Body of pancreas (tissue), 4 donors: ENCODE data around the gene RIMBP3C. TPM values are rescaled to one million over a fixed set of nuclear protein-coding genes. Genes with fewer than 3 reads are reported as not detected.
A peak's percentile ranks its signal among the peaks of the same experiment; 100 is the strongest.

Source experiments
- ATAC-seq: fragments of 150-250 bp; one replicate; pipeline ENCODE4 v1.9.1; 2016
- DNase-seq, 4 donors: peaks; one replicate each; pipeline ENCODE4 v3.0.0-alpha.2; 2019
- H3K27ac ChIP-seq, 4 donors: fragments of 200-600 bp; sonication (generic); 1 replicate in 3 of 4; 2 replicates in 1 of 4; pipeline versions ENCODE4 v1.5.1 to v1.6.1; 2016 to 2019; ENCODE audit warnings: mild to moderate bottlenecking in 1 of 4, mixed read lengths in 1 of 4, moderate library complexity in 1 of 4
- H3K27me3 ChIP-seq, 2 donors: fragments of 200-600 bp; sonication (generic); one replicate each; pipeline ENCODE4 v1.6.0; 2016; ENCODE audit warnings: mild to moderate bottlenecking in 1 of 2
- H3K36me3 ChIP-seq, 2 donors: fragments of 200-600 bp; sonication (generic); replicated peaks in 1 of 2; 2 replicates each; pipeline ENCODE4 v1.5.1; 2016; ENCODE audit warnings: low read depth in 2 of 2; ENCODE audit not compliant: insufficient read depth in 1 of 2
- H3K4me1 ChIP-seq: fragments of 200-600 bp; sonication (generic); one replicate; pipeline ENCODE4 v1.6.0; 2016
- H3K4me3 ChIP-seq, 2 donors: fragments of 200-600 bp; sonication (generic); 1 replicate in 1 of 2; 2 replicates in 1 of 2; pipeline ENCODE4 v1.5.1; 2016 to 2019
- H3K9me3 ChIP-seq, 3 donors: fragments of 200-600 bp; sonication (generic); 1 replicate in 2 of 3; 2 replicates in 1 of 3; pipeline ENCODE4 v1.5.1; 2016
- POLR2A ChIP-seq, 3 donors: fragments of 450-650 bp; IDR thresholded peaks; one replicate each; pipeline ENCODE4 v1.6.1; 2016; ENCODE audit warnings: antibody characterized with exemption in 3 of 3, mild to moderate bottlenecking in 2 of 3
- WGBS, 2 donors: methylation state at CpG; one replicate each; pipeline ENCODE4 v1.1.5; 2017; 5-methylcytosine and 5-hydroxymethylcytosine counted together
- intact Hi-C: fragments of 100-400 bp; cut with DNase I; formaldehyde crosslinking; loops from one replicate; pipeline ENCODE4 v1.15.1; 2023
- total RNA-seq, 2 donors: library from RNA; depleted of rRNA; stranded (reverse); fragments of >200 nt; gene quantifications; one replicate each; pipeline ENCODE4 v1.1.0, GENCODE V29; 2016
- TF ChIP-seq, protein P1 (sequence below), 7 experiments: fragments of 450-650 bp in 4 of 7; fragments of 200-600 bp in 3 of 7; sonication (generic) in 3 of 7; IDR thresholded peaks; one replicate each; pipeline ENCODE4 v1.5.1; 2016 to 2019; ENCODE audit warnings: antibody characterized with exemption in 7 of 7

The RIMBP3C gene
- total RNA-seq, 2 donors from 2014 or later, result under 0.01 TPM; not detected in 1

DNA sequence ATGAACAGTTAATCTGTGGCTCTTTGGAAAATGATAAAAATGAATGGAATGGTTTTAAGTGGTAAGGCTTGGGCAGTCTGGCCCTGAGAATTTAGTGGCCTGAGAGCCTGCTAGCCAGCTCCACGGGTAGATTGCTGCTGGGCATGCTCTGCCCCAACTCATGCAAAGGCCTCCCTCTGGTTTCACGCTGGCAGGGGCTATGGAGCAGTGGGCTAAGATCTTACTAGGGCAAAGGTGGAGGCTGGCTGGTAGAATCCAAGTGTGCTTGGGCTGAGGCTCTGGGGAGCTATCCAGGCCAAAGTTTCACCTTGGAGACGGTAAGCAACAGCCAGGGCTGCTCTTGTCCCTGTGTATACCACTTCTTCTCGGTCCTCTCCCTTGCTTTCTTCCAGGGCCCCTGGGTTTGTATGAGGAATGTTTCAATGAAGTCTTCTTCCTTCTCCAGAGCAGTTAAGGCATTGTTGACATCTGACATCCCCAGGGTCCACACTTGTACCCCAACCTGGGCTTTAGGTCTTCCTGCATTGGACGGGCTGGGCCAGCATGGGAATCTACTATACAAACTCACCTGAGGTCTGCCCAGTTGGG, 43.7 kb upstream of the RIMBP3C start:
- no peak for DNase-seq
- WGBS, 2 donors, result 71 to 78% methylated on average over 4 to 5 of the region's 5 CpGs
- Histone ChIP-seq H3K4me3 (no peak overlapping the region), H3K4me1 (peaks cover 19% of the 10 kb centered on the region), H3K36me3 (peaks cover 0 to 6% of the 10 kb centered on the region in 2 donors), H3K9me3 (no peaks in the 10 kb centered on the region), H3K27ac (no peak overlapping the region), H3K27me3 (no peaks in the 10 kb centered on the region)
- no peak for ATAC-seq
- intact Hi-C loops, result no loop called here
- TF ChIP-seq, protein P1, sequence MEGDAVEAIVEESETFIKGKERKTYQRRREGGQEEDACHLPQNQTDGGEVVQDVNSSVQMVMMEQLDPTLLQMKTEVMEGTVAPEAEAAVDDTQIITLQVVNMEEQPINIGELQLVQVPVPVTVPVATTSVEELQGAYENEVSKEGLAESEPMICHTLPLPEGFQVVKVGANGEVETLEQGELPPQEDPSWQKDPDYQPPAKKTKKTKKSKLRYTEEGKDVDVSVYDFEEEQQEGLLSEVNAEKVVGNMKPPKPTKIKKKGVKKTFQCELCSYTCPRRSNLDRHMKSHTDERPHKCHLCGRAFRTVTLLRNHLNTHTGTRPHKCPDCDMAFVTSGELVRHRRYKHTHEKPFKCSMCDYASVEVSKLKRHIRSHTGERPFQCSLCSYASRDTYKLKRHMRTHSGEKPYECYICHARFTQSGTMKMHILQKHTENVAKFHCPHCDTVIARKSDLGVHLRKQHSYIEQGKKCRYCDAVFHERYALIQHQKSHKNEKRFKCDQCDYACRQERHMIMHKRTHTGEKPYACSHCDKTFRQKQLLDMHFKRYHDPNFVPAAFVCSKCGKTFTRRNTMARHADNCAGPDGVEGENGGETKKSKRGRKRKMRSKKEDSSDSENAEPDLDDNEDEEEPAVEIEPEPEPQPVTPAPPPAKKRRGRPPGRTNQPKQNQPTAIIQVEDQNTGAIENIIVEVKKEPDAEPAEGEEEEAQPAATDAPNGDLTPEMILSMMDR (IDR thresholded peaks at IDR 0.05), result no peak
- no peak for TF ChIP-seq POLR2A (IDR thresholded peaks at IDR 0.05)

DNA sequence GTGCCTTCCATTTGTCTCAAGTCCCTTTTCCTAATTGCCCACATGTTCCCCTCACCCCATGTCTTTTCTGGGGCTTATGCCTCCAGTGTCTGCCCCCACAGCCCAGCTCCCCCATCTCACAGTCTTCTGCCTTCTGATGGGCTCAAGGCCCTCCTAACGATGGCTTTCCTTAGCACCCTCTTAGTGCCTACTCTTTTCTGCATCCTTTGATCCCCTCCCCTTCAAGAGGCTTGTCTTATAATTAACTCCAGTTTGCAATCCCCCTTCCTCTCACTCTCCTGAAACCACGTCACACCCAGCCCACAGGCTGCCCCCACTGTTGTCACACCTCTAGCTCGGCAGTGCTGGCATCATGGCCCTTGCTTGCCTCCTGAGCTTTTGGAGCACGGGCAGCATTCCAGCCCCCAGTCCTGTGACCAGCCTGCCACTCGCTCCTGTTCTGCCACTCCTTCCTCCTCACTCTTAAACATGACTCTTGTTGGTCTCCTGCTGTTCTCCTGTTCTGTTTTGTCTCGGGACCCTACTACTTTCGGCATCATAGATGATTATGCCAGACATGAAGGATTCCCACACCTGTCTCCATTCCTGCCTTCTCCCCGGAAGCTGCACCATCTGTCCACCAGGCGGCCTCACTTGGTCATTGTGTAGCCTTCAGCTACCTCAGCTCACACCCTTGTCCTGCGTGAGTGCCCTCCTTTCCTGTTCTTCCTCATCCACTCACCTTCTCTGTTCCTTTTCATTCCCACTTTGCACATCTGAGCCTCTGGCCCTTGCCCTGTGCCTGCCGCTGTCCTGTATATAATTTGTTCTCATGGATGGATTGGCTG, 42.4 kb upstream of the RIMBP3C start:
- Histone ChIP-seq H3K27ac (no peak overlapping the region), H3K9me3 (no peaks in the 10 kb centered on the region), H3K27me3 (no peaks in the 10 kb centered on the region), H3K4me1 (peaks cover 27% of the 10 kb centered on the region), H3K4me3 (no peak overlapping the region), H3K36me3 (peaks cover 0 to 6% of the 10 kb centered on the region in 2 donors)
- TF ChIP-seq, protein P1 (IDR thresholded peaks at IDR 0.05), result peak in 4 of 7 experiments; percentile 19 to 35 (median 34)
- TF ChIP-seq POLR2A (IDR thresholded peaks at IDR 0.05), result no peak
- intact Hi-C loops, result no loop called here
- peak in 1 of 4 donors; percentile 42 for DNase-seq
- ATAC-seq, result no peak
- WGBS, 2 donors, result 64 to 68% methylated on average over 11 of the region's 11 CpGs

DNA sequence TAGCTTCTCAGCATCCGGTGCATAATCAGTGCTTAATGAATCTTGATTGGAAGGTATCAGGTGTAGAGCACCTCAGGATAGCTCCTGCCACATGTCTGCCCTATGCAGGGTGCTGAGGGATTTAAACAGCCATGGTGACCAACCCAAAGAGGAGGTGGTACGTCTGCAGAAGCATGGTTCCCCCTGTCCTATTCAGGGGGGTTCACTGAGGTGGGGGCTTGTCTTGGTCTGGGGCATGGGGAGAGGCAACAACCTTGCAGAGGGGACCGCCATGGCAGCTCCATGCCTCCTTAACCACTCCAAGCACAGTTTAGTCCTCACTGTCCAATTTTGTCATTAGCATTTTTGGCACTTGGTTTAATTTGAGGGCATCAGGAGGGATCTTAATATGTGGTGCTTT, 41.2 kb upstream of the RIMBP3C start:
- Histone ChIP-seq H3K27me3 (no peaks in the 10 kb centered on the region), H3K4me1 (peaks cover 33% of the 10 kb centered on the region), H3K36me3 (peaks cover 0 to 6% of the 10 kb centered on the region in 2 donors), H3K9me3 (no peaks in the 10 kb centered on the region), H3K4me3 (no peak overlapping the region), H3K27ac (no peak overlapping the region)
- intact Hi-C loops, result no loop called here
- no peak for DNase-seq
- WGBS, 2 donors, result 74 to 84% methylated on average over 3 of the region's 3 CpGs
- ATAC-seq, result no peak
- TF ChIP-seq, protein P1 (IDR thresholded peaks at IDR 0.05), result no peak
- TF ChIP-seq POLR2A (IDR thresholded peaks at IDR 0.05), result no peak

DNA sequence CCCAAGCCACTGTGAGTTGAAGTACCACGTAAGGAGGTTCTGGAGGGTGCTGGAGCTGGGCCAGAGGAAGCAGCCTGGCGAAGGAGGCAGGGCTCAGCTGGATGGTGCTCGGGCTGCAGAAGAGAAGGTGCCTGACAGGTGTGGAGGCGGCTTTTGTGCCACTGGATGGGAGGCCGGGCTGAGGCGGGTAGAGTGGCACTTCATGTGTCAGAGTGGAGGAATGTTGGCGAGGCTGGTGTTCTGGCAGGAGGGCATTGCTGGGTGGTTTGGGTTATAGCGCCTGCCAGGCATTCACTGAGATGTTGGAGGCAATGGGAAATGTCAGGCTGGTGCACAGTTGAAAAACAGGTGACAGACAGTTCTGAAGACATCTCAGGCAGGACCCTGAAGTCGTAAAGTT, 40.4 kb upstream of the RIMBP3C start:
- WGBS, 2 donors, result 54 to 70% methylated on average over 9 of the region's 9 CpGs
- peaks cover 0 to 6% of the 10 kb centered on the region in 2 donors for H3K36me3 ChIP-seq
- ATAC-seq (no peak), DNase-seq (peak in 2 of 4 donors; percentile 29 to 35)
- TF ChIP-seq POLR2A (IDR thresholded peaks at IDR 0.05), result no peak
- TF ChIP-seq, protein P1 (IDR thresholded peaks at IDR 0.05), result no peak
- H3K9me3 ChIP-seq, result no peaks in the 10 kb centered on the region
- H3K4me3 ChIP-seq, result no peak overlapping the region
- H3K27me3 ChIP-seq, result no peaks in the 10 kb centered on the region
- intact Hi-C loops, result no loop called here
- no peak overlapping the region for H3K27ac ChIP-seq
- H3K4me1 ChIP-seq, result peaks cover 33% of the 10 kb centered on the region
